Stomach (tissue), 9 donors: ENCODE data around the gene ZDHHC1. TPM values are rescaled to one million over a fixed set of nuclear protein-coding genes. Genes with fewer than 3 reads are reported as not detected.
A peak's percentile ranks its signal among the peaks of the same experiment; 100 is the strongest.

ENCODE experiments used
- DNase-seq, 2 donors: peaks; one replicate each; pipeline versions ENCODE4 v3.0.0 to v3.0.0-alpha.2; 2013 to 2019
- H3K27ac ChIP-seq, 5 donors: fragments of 200-600 bp in 4 of 5; sonication (generic) in 4 of 5; one replicate each; pipeline ENCODE4 v1.5.1; 2013 to 2019; ENCODE audit warnings: mild to moderate bottlenecking in 1 of 5, moderate library complexity in 1 of 5
- H3K27me3 ChIP-seq, 3 donors: fragments of 200-600 bp; sonication (generic); one replicate each; pipeline ENCODE4 v1.5.1; 2017 to 2019; ENCODE audit warnings: mixed run types in 1 of 3
- H3K36me3 ChIP-seq, 4 donors: fragments of 200-600 bp; sonication (generic); 1 replicate in 3 of 4; 2 replicates in 1 of 4; pipeline ENCODE4 v1.5.1; 2016 to 2019
- H3K4me1 ChIP-seq, 4 donors: fragments of 200-600 bp; sonication (generic); one replicate each; pipeline ENCODE4 v1.5.1; 2016 to 2019
- H3K4me3 ChIP-seq, 4 donors: fragments of 200-600 bp; sonication (generic) in 3 of 4; one replicate each; pipeline ENCODE4 v1.5.1; 2016 to 2019; ENCODE audit warnings: mild to moderate bottlenecking in 1 of 4
- H3K9me3 ChIP-seq, 4 donors: fragments of 200-600 bp; sonication (generic); one replicate each; pipeline ENCODE4 v1.5.1; 2016 to 2019
- CTCF ChIP-seq, 7 experiments: fragments of 450-650 bp in 4 of 7; fragments of 200-600 bp in 3 of 7; sonication (generic) in 3 of 7; IDR thresholded peaks; one replicate each; pipeline ENCODE4 v1.5.1; 2016 to 2019; ENCODE audit warnings: antibody characterized with exemption in 7 of 7, control low read depth in 2 of 7, mild to moderate bottlenecking in 1 of 7
- EP300 ChIP-seq: sonication (generic); formaldehyde crosslinking; IDR thresholded peaks from one replicate; pipeline ENCODE4 v1.6.1; 2017; ENCODE audit warnings: antibody characterized with exemption
- POLR2A ChIP-seq, 4 donors: fragments of 450-650 bp; IDR thresholded peaks; one replicate each; pipeline ENCODE4 v1.6.1; 2016; ENCODE audit warnings: antibody characterized with exemption in 4 of 4, control low read depth in 2 of 4, mild to moderate bottlenecking in 1 of 4, moderate library complexity in 1 of 4
- POLR2AphosphoS5 ChIP-seq, 3 donors: sonication (generic); formaldehyde crosslinking; IDR thresholded peaks; one replicate each; pipeline ENCODE4 v1.6.1; 2016; ENCODE audit warnings: antibody characterized with exemption in 3 of 3
- WGBS, 5 donors: extraction: QIAGEN DNeasy Blood & Tissue Kit in 3 of 5; methylation state at CpG; one replicate each; pipeline versions ENCODE4 v1.1.5 to v1.1.7; 2013 to 2018; 5-methylcytosine and 5-hydroxymethylcytosine counted together
- intact Hi-C: fragments of 100-400 bp; cut with DNase I; formaldehyde crosslinking; loops from one replicate; pipeline ENCODE4 v1.15.1; 2023; ENCODE audit warnings: low total_unique reads
- polyA plus RNA-seq, 3 donors: library from polyadenylated mRNA; stranded (reverse); fragments of 200-250 nt; gene quantifications; one replicate each; pipeline ENCODE4 v1.2.3, GENCODE V29; 2013
- total RNA-seq, 5 donors: library from RNA; depleted of rRNA; stranded (reverse); fragments of >200 nt; gene quantifications; one replicate each; pipeline versions ENCODE4 v1.1.0 to v1.2.3, GENCODE V29; 2014 to 2016
- donor health status: healthy with polysubstance abuse.
- donor health status: Bipolar disorder and iron deficiency.
- donor health status: healthy.

ZDHHC1 gene
- total and polyA plus RNA-seq, 8 donors = 2.0 to 33.6 (median 6.1) TPM; not detected in 1

- no peaks in the 10 kb centered on the region for H3K9me3 ChIP-seq
- peaks cover 0 to 35% (median 21%) of the 10 kb centered on the region in 4 donors for H3K36me3 ChIP-seq
- DNase-seq = peak in 1 of 2 donors; percentile 76
- intact Hi-C loops = no loop called here
- peak overlapping the region in 1 of 4 donors; percentile 0 for H3K4me3 ChIP-seq
- H3K27ac ChIP-seq = peak overlapping the region in 4 of 5 donors; percentile 17 to 80 (median 44)
- peaks cover 70 to 88% (median 82%) of the 10 kb centered on the region in 4 donors for H3K4me1 ChIP-seq
- no peak for TF ChIP-seq POLR2A (IDR thresholded peaks at IDR 0.05)
- peak in 5 of 7 experiments; percentile 28 to 43 (median 40) for TF ChIP-seq CTCF (IDR thresholded peaks at IDR 0.05)
- whole genome bisulfite sequencing, 5 donors = 30 to 45% (median 36%) methylated on average over 4 to 6 of the region's 6 CpGs
- no peaks in the 10 kb centered on the region for H3K27me3 ChIP-seq
Measured at GRCh38 chr16:67456391-67457081, 40.3 kb upstream of the ZDHHC1 start.

- 89 to 97% (median 94%) methylated on average over 4 to 6 of the region's 6 CpGs for WGBS, 5 donors
- DNase-seq = no peak
- Histone ChIP-seq H3K27ac (no peak overlapping the region), H3K4me1 (peaks cover 70 to 88% (median 80%) of the 10 kb centered on the region in 4 donors), H3K27me3 (no peaks in the 10 kb centered on the region), H3K4me3 (no peak overlapping the region), H3K36me3 (peaks cover 0 to 45% (median 36%) of the 10 kb centered on the region in 4 donors), H3K9me3 (no peaks in the 10 kb centered on the region)
- TF ChIP-seq POLR2A (IDR thresholded peaks at IDR 0.05) = no peak
- no peak for TF ChIP-seq EP300
- no peak for TF ChIP-seq POLR2AphosphoS5 (IDR thresholded peaks at IDR 0.05)
- TF ChIP-seq CTCF (IDR thresholded peaks at IDR 0.05) = no peak
- intact Hi-C loops = no loop called here
Measured at GRCh38 chr16:67454852-67455251, 38.6 kb upstream of the ZDHHC1 start.

- no peaks in the 10 kb centered on the region for H3K27me3 ChIP-seq
- H3K4me1 ChIP-seq = peaks cover 70 to 88% (median 79%) of the 10 kb centered on the region in 4 donors
- H3K36me3 ChIP-seq = peaks cover 0 to 52% (median 43%) of the 10 kb centered on the region in 4 donors
- peak overlapping the region in 2 of 5 donors; percentile 23 to 91 for H3K27ac ChIP-seq
- no peaks in the 10 kb centered on the region for H3K9me3 ChIP-seq
- DNase-seq = no peak
- no peak overlapping the region for H3K4me3 ChIP-seq
- intact Hi-C loops = no loop called here
- WGBS, 5 donors = 79 to 90% (median 85%) methylated on average over 5 of the region's 5 CpGs
- TF ChIP-seq CTCF (IDR thresholded peaks at IDR 0.05) = no peak
- no peak for TF ChIP-seq EP300
- TF ChIP-seq POLR2A (IDR thresholded peaks at IDR 0.05) = no peak
- no peak for TF ChIP-seq POLR2AphosphoS5 (IDR thresholded peaks at IDR 0.05)
Measured at GRCh38 chr16:67454104-67454503, 37.8 kb upstream of the ZDHHC1 start.

GRCh38 chr16:67451704-67452435 lies 35.6 kb upstream of the ZDHHC1 start:
- intact Hi-C loops = no loop called here
- Histone ChIP-seq H3K4me3 (no peak overlapping the region), H3K27ac (peak overlapping the region; percentile 71 to 91 (median 85)), H3K4me1 (peaks cover 63 to 87% (median 79%) of the 10 kb centered on the region in 4 donors), H3K36me3 (peaks cover 0 to 66% (median 53%) of the 10 kb centered on the region in 4 donors), H3K27me3 (no peaks in the 10 kb centered on the region), H3K9me3 (no peaks in the 10 kb centered on the region)
- TF ChIP-seq CTCF (IDR thresholded peaks at IDR 0.05) (peak in 1 of 7 experiments; percentile 6), POLR2A (IDR thresholded peaks at IDR 0.05) (no peak), POLR2AphosphoS5 (IDR thresholded peaks at IDR 0.05) (peak in 2 of 3 donors; percentile 60 to 67)
- peak; percentile 66 to 77 for DNase-seq
- 24 to 46% (median 33%) methylated on average over 2 of the region's 2 CpGs for WGBS, 5 donors
